HUDEP-2 (cell line): ENCODE data around the gene WDR4.
"Not testable (repeated sequence)": the region's sequence is repeated elsewhere in the genome, so short reads cannot be mapped to it uniquely, and the experiment has no call there.

Experiments used
- DNase-seq, 76 experiments: peaks; one replicate each; lab custom pipeline; 2025; ENCODE audit not compliant: unreplicated experiment in 76 of 76; lab: John Stamatoyannopoulos, UW

WDR4 gene

DNA sequence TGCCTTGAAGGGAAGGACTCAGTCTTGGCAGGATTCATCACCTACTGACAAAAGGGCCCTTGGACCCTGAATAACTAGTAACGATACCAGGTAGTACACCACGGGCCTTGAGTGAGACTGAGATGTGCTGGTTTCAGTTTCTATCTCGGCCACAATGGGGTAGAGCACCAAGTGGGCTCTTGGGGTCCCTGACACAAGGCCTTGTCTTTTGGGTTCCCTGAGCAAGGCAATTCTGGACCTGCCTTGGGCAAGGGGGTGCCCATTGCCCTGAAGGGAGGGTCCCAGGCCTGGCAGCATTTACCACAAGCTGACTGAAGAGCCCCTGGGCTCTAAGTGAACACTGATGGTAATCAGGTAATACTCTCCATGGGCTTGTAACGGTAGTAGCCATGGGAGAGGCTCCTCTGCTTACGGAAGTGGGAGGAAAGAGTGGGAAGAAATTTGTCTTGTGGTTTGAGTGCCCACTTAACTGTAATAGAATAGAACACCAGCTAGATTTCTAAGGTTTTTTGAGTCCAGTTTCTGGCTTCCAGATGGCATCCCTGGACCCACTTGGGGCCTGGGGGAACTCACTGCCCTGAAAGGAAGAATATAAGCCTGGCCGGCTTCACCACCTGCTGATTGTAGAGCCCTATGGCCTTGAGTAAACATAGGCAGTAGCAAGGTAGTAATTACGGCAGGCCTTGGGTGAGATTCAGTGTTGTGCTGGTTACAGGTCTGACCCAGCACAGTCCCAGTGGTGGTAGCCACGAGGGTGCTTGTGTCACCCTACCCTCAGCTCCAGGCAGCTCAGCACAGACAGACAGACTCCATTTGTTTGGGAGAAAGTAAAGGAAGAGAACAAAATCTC lies 58.5 kb downstream of the WDR4 start:
- no peak for DNase-seq

DNA sequence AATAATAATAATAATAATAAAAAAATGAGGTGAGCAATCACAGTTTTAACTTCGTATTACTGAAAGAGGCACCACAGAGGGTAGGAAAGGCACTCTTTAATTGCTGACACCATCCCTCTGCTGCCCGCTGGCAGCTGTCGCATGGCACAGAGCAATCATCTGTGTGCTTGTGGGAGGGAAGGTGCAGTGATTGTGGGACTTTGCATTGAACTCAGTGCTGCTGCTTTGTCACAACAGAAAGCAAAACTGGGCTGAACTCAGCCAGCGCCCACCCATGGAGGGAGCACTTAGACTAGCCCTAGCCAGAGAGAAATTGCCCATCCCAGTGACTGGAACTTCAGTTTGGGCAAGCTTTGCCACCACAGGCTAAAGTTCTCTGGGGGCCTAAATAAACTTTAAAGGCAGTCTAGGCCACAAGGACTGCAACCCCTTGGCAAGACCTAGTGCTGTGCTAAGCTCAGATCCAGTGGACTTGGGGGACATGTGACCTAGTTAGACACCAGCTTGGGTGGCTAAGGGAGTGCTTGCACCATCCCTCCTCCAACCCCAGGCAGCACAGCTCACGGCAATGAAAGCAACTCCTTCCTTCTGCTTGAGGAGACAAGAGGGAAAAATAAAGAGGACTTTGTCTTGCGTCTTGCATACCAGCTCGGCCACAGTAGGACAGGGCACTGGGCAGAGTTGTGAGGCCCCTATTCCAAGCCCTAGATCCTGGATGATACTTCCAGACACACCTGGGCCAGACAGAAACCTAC lies 59.3 kb downstream of the WDR4 start:
- no peak for DNase-seq

GRCh38 chr21:42818328-42818749 lies 61.0 kb downstream of the WDR4 start:
- peak in 42 of 76 experiments; percentile 10 to 63 (median 38) for DNase-seq

- no peak for DNase-seq
Observed at GRCh38 chr21:42815217-42815616, 64.1 kb downstream of the WDR4 start.

DNA sequence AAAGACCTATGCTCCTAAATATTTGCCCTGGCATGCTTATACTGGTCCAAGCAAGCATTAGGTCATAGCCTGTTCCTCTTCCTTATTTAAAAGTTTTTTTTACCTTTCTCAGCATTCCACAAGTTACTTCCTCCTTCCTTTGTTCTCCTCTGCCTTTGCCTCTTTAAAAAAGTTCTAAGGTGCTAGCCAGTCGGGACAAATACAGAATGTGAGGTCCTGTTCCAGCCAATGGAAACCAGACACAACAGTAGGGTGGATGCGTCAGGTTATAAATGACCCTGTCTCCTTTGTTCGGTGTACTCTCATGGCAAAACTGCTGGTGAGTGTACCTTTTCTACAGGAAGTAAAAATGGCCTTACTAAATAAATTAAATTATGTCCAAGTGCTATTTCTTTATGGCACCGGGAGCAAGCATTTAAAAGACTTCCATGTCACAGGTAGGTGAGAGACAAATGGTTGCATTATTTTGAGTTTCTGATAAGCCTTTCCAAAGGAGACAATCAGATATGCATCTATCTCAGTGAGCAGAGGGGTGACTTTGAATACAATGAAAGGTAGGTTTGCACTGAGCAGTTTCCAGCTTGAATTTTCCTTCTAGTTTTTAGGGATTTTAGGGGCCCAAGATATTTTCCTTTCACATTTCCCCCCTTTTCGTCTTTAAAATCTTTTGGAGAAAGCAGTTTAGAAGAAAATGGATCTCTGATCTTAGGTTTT lies 66.7 kb downstream of the WDR4 start:
- not testable (repeated sequence) for DNase-seq

GRCh38 chr21:42811960-42812359 lies 67.4 kb downstream of the WDR4 start:
- no peak for DNase-seq

DNA sequence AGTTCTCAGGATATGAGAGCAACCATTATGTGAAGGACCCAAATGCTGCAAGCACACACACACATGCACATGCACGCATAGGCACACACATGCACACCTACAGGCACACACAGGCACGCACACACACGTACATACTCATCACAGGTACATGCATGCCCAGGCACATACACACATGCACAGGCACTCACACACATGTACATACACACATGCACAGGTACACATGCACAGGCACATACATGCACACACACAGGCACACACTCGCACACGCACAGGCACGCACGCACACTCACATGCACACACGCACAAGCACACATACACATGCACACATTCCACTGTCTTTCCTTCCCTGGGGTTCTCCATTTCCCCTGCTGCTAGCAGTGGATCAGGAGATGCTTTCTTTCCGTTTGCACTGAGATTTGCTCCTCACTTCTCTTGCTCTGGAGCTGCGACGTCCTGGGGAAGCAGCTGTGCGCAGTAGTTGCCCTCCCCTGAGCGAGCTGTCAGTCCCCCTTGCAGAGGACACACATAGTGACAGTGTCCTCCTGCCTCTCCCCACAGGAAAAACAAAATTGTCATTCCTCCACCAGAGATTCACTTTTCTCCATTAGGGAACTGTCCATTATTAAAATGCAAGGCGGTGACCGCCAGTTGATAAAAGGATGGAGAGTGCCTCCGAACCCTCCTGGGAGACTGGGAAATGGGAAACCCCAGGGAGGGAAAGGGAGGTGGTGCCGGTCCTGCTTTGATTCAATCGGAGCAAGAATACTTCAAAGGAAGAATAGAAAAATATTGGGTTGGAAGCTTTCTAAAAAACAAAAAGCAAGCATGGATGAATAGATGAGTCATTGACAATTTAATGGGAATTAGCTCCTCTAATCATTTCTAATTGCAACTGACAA lies 69.5 kb downstream of the WDR4 start:
- no peak for DNase-seq

DNA sequence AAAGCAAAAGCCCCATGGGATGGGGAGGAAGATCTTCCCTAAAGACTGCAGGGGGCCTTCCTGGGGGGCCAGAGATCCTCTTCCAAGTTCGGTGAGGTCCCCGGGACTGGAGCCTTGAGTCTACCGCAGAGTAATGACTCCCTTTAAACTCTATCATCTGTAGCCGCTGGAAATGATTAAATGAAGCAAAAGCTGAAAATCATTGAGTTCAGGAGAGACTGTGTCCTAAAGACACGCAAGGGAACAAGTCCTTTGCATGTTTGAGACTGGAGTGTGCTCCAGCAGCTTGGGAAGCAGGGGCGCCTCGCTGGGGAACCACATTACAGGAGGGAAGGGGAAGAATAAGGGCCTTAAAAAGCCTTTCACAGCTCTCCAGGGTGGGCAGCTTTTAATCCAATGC lies 70.2 kb downstream of the WDR4 start:
- DNase-seq = no peak

DNA sequence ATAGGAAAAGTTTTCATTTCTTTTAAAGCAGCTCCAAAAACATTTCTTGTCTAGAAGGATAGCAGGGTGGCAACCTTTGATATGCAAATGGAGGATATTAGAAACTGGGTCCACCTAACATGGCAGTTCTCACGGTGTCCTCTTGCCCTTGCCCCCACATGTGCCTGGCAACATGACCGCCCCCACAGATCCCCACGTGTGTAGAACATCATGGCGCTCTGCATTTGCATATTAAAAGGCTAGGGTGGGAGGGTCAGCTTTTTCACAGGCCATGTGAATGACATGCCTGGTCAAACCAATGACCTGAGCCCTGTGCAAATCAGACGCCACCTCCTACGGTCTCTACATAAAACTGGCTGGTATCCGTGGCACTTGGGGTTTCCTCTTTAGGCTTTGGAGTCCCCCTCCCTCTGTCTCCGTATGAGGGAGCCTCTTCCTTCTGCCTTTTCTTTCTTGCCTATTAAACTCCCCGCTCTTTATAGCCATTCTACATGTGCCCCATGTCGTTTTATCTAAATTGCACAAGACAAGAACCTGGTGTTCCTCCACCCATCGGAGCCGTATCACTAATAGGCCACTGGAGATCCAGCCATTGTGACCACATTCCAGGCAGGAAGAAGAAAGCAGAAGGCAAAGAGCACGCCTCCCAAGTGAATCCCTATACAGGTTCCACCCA lies 71.3 kb downstream of the WDR4 start:
- DNase-seq = no peak

- DNase-seq = not testable (repeated sequence)
Observed at GRCh38 chr21:42807293-42807895, 71.9 kb downstream of the WDR4 start.

DNA sequence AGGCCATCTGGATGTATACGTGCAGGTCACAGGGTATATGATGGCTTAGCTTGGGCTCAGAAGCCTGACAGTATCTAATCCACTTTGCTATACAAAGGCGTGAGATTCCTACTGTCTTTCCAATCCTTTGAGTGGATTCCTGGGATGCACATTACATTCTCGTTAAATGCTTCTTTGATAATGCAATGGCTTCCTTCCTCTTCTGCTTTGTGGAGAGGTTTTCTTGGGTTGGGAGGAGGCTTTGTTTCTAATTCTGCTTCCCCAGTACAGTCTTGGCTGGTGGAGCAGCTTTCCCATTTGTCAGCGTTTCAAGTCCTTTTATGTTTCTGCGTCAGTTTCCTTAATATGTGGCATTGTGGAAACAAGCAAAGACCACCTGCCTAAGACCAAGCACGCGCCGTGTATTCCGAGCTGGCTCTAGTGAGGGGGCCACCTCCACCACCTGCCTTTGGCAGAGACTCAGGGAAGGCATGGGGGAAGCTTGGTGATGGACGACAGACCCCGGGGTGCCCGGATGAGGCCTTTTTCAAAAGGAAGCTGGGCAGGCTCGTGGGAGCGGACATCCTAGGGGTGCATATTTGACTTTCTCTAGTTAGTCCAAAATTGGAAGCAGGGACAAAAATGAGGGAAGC lies 72.7 kb downstream of the WDR4 start:
- no peak for DNase-seq

- DNase-seq = not testable (repeated sequence)
Observed at GRCh38 chr21:42801616-42802015, 77.7 kb downstream of the WDR4 start.

DNA sequence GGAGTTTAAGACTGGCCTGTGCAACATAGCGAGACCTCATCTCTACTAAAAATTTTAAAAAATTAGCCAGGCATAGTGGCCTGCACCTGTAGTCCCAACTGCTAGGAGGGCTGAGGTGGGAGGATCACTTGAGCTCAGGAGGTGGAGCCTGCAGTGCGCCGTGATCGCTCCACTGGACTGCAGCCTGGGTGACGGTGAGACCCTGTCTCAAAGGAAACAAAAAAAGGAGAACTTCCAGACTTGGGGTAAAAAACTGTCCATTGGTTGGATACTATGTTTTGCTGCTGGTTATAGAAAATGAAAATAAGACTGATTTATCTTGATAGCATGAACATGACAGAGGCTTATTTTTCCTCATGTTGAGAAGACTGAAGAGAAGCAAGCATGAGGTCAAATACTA lies 79.4 kb downstream of the WDR4 start:
- no peak for DNase-seq

- DNase-seq = no peak
Observed at GRCh38 chr21:42799516-42799915, 79.8 kb downstream of the WDR4 start.
